ENCODE data around the gene TMED6.

TMED6 gene

DNA sequence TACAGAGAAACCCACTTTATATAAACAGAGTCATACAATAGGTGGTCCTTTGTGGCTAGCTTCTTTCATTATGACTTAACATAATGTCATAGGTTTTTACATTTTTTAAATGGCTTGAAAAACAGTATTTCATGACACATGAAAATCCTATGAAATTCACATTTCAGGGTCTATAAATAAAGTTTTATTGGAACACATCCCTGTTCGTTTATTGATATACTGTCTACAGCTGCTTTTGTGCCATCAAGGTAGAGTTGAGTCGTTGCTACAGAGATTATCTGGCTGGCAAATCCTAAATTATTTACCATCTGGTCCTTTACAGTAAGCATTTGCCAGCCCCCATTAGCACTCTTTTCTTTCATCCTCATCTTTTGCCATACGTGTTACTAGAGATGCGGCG lies 38.1 kb downstream of the TMED6 start:
- Histone ChIP-seq H3K27ac (ENCODE audit: low read depth, low read length) (no peak overlapping the region), H4K20me1 (ENCODE audit: control insufficient read depth, insufficient read depth, low read depth, low read length) (peaks cover 6% of the 10 kb centered on the region), H3K9me3 (ENCODE audit: control insufficient read depth, insufficient read depth, low read length) (no peaks in the 10 kb centered on the region), H3K4me2 (ENCODE audit: low read length) (no peak overlapping the region), H3K9me2 (replicated peaks; ENCODE audit: control insufficient read depth, low read length) (no peaks in the 10 kb centered on the region), H3F3A (ENCODE audit: control insufficient read depth, insufficient read depth) (peaks cover 6% of the 10 kb centered on the region; the same call in 1 of the 2 replicates), H3K36me3 (ENCODE audit: control insufficient read depth, low read length) (peaks cover 53% of the 10 kb centered on the region), H3K4me3 (ENCODE audit: low read length) (no peak overlapping the region), H3K79me2 (ENCODE audit: control insufficient read depth, low read length) (peaks cover 60% of the 10 kb centered on the region), H3K27me3 (ENCODE audit: control insufficient read depth, low read length) (no peaks in the 10 kb centered on the region), H3K4me1 (ENCODE audit: control insufficient read depth, low read length) (peaks cover 12% of the 10 kb centered on the region)
- TF ChIP-seq, protein P1, sequence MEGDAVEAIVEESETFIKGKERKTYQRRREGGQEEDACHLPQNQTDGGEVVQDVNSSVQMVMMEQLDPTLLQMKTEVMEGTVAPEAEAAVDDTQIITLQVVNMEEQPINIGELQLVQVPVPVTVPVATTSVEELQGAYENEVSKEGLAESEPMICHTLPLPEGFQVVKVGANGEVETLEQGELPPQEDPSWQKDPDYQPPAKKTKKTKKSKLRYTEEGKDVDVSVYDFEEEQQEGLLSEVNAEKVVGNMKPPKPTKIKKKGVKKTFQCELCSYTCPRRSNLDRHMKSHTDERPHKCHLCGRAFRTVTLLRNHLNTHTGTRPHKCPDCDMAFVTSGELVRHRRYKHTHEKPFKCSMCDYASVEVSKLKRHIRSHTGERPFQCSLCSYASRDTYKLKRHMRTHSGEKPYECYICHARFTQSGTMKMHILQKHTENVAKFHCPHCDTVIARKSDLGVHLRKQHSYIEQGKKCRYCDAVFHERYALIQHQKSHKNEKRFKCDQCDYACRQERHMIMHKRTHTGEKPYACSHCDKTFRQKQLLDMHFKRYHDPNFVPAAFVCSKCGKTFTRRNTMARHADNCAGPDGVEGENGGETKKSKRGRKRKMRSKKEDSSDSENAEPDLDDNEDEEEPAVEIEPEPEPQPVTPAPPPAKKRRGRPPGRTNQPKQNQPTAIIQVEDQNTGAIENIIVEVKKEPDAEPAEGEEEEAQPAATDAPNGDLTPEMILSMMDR (IDR thresholded peaks at IDR 0.05; ENCODE audit: low read depth, low read length, poor library complexity, severe bottlenecking): no peak
- TF ChIP-seq EZH2phosphoT487 (IDR thresholded peaks at IDR 0.05; ENCODE audit: borderline replicate concordance, low read length): no peak

DNA sequence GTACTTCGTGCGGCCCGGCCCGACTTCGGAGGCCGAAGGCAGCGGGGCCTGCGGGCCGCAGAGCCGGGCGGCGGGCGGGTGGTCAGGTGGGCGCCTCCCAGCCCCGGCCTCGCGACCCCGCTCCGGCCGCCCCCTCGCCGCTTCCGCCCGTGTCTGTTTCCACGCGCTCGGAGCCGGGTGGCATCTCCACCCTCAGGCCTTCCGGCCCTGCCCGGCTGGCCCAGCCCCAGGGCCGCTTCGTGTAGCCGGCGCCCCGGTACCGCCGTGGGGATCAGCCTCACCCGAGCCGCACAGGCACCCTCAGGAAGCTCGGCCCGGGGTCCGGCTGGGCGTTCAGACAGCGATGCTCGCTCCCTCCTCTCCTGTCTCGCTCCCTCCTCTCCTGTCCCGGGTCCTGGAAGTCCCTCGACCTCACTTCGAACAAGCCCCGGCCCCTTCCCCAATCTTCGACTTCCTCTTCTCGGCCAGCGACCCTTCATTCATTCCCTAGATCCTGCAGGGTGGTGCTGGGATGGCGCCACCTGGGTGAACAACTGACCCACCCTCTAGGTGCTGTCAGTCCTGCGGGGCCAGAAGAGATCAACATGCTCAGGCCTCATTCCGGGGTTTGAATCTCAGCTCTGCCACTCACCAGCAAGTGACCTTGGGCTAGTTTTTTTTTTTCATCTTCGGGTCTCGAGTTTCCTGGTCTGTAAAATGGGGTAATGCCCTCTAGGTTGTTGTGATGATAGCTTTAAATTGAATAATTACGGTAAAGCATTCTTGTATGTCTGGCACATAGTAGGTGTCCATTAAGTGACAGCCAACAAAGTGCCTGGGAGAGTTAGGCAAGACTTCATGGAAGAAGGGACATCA lies 39.8 kb downstream of the TMED6 start:
- H4K20me1 ChIP-seq (ENCODE audit: control insufficient read depth, insufficient read depth, low read depth, low read length): peaks cover 6% of the 10 kb centered on the region
- TF ChIP-seq EZH2phosphoT487 (IDR thresholded peaks at IDR 0.05; ENCODE audit: borderline replicate concordance, low read length): no peak
- TF ChIP-seq, protein P1 (IDR thresholded peaks at IDR 0.05; ENCODE audit: low read depth, low read length, poor library complexity, severe bottlenecking): peak; percentile 44
- peak overlapping the region; percentile 95 for H3K4me3 ChIP-seq (ENCODE audit: low read length)
- peaks cover 12% of the 10 kb centered on the region for H3K4me1 ChIP-seq (ENCODE audit: control insufficient read depth, low read length)
- peak overlapping the region; percentile 61 for H3K27ac ChIP-seq (ENCODE audit: low read depth, low read length)
- peaks cover 55% of the 10 kb centered on the region for H3K79me2 ChIP-seq (ENCODE audit: control insufficient read depth, low read length)
- peak overlapping the region; percentile 81 for H3K4me2 ChIP-seq (ENCODE audit: low read length)
- H3F3A ChIP-seq (ENCODE audit: control insufficient read depth, insufficient read depth): peaks cover 13% of the 10 kb centered on the region
- peaks cover 43% of the 10 kb centered on the region for H3K36me3 ChIP-seq (ENCODE audit: control insufficient read depth, low read length)
- H3K9me2 ChIP-seq (replicated peaks; ENCODE audit: control insufficient read depth, low read length): no peaks in the 10 kb centered on the region
- H3K9me3 ChIP-seq (ENCODE audit: control insufficient read depth, insufficient read depth, low read length): no peaks in the 10 kb centered on the region
- no peaks in the 10 kb centered on the region for H3K27me3 ChIP-seq (ENCODE audit: control insufficient read depth, low read length)

GRCh38 chr16:69310653-69311532 lies 40.7 kb downstream of the TMED6 start, which contains the start of gene VPS4A:
Gene VPS4A, plus strand, starts transcription at chr16:69311350. Its CDS starts 162 bp downstream, at chr16:69311512.
- Histone ChIP-seq H3K4me3 (ENCODE audit: low read length) (peak within 1 kb of the TSS; percentile 95), H3F3A (ENCODE audit: control insufficient read depth, insufficient read depth) (peaks cover 13% of the 10 kb centered on the region), H3K27ac (ENCODE audit: low read depth, low read length) (peak within 1 kb of the TSS; percentile 61), H3K9me2 (replicated peaks; ENCODE audit: control insufficient read depth, low read length) (no peaks in the 10 kb centered on the region), H4K20me1 (ENCODE audit: control insufficient read depth, insufficient read depth, low read depth, low read length) (peaks cover 6% of the 10 kb centered on the region), H3K79me2 (ENCODE audit: control insufficient read depth, low read length) (peaks cover 47% of the 10 kb centered on the region), H3K36me3 (ENCODE audit: control insufficient read depth, low read length) (peaks cover 34% of the 10 kb centered on the region), H3K4me2 (ENCODE audit: low read length) (peak within 1 kb of the TSS; percentile 81), H3K9me3 (ENCODE audit: control insufficient read depth, insufficient read depth, low read length) (no peaks in the 10 kb centered on the region), H3K27me3 (ENCODE audit: control insufficient read depth, low read length) (no peaks in the 10 kb centered on the region), H3K4me1 (ENCODE audit: control insufficient read depth, low read length) (peaks cover 12% of the 10 kb centered on the region)
- TF ChIP-seq, protein P1 (IDR thresholded peaks at IDR 0.05; ENCODE audit: low read depth, low read length, poor library complexity, severe bottlenecking): peak; percentile 70
- TF ChIP-seq EZH2phosphoT487 (IDR thresholded peaks at IDR 0.05; ENCODE audit: borderline replicate concordance, low read length): no peak

All from DOHH2 (cell line).